Measurements from ENCODE around the gene PXYLP1.

The PXYLP1 gene

DNA sequence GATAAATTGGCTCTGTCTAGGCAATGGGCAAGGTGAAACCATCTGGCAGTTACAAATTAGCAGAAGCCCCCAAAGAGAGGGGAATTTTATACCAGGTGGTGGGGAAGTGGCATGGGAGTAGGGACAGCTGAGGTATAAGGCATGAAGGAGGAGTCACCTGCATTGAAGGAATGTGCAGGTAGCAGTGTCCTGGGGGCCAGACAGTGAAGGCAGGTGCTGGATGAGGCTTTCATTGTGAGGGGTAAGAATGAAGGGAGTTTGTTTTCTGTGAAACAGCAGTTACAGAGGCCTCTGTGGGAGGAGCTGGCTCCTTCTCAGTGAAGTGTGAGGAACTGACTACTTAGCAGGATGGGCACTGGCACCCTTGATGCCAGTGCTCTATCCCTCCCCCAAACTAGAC is 19.1 kb upstream of the PXYLP1 start:
- TF ChIP-seq YY1 (IDR thresholded peaks at IDR 0.05; ENCODE audit: low read depth), result no peak
- no peak for TF ChIP-seq EGR1 (IDR thresholded peaks at IDR 0.05)
- TF ChIP-seq TCF12 (IDR thresholded peaks at IDR 0.05; ENCODE audit: low read depth), result no peak
- no peak for TF ChIP-seq CEBPB (IDR thresholded peaks at IDR 0.05)
- no peak for TF ChIP-seq NFIC (IDR thresholded peaks at IDR 0.05)
- no peak for TF ChIP-seq MAX (IDR thresholded peaks at IDR 0.05)
- TF ChIP-seq TEAD4 (IDR thresholded peaks at IDR 0.05), result no peak
- TF ChIP-seq TAF1 (IDR thresholded peaks at IDR 0.05; ENCODE audit: low read depth), result no peak
- TF ChIP-seq RAD21 (IDR thresholded peaks at IDR 0.05; ENCODE audit: low read depth), result no peak
- no peak for TF ChIP-seq CREB1 (IDR thresholded peaks at IDR 0.05; ENCODE audit: low read depth)
- TF ChIP-seq, protein P1, sequence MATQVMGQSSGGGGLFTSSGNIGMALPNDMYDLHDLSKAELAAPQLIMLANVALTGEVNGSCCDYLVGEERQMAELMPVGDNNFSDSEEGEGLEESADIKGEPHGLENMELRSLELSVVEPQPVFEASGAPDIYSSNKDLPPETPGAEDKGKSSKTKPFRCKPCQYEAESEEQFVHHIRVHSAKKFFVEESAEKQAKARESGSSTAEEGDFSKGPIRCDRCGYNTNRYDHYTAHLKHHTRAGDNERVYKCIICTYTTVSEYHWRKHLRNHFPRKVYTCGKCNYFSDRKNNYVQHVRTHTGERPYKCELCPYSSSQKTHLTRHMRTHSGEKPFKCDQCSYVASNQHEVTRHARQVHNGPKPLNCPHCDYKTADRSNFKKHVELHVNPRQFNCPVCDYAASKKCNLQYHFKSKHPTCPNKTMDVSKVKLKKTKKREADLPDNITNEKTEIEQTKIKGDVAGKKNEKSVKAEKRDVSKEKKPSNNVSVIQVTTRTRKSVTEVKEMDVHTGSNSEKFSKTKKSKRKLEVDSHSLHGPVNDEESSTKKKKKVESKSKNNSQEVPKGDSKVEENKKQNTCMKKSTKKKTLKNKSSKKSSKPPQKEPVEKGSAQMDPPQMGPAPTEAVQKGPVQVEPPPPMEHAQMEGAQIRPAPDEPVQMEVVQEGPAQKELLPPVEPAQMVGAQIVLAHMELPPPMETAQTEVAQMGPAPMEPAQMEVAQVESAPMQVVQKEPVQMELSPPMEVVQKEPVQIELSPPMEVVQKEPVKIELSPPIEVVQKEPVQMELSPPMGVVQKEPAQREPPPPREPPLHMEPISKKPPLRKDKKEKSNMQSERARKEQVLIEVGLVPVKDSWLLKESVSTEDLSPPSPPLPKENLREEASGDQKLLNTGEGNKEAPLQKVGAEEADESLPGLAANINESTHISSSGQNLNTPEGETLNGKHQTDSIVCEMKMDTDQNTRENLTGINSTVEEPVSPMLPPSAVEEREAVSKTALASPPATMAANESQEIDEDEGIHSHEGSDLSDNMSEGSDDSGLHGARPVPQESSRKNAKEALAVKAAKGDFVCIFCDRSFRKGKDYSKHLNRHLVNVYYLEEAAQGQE (IDR thresholded peaks at IDR 0.05; ENCODE audit: low read depth), result no peak
- TF ChIP-seq FOXM1 (IDR thresholded peaks at IDR 0.05; ENCODE audit: borderline replicate concordance, low read depth), result no peak
- TF ChIP-seq USF1 (IDR thresholded peaks at IDR 0.05), result no peak
- no peak for TF ChIP-seq EP300 (IDR thresholded peaks at IDR 0.05; ENCODE audit: borderline replicate concordance)
- no peak for TF ChIP-seq ZBTB7A (IDR thresholded peaks at IDR 0.05; ENCODE audit: low read depth)

- no peak for TF ChIP-seq CREB1 (IDR thresholded peaks at IDR 0.05; ENCODE audit: low read depth)
- TF ChIP-seq YY1 (IDR thresholded peaks at IDR 0.05; ENCODE audit: low read depth), result no peak
- TF ChIP-seq TCF12 (IDR thresholded peaks at IDR 0.05; ENCODE audit: low read depth), result no peak
- no peak for TF ChIP-seq TEAD4 (IDR thresholded peaks at IDR 0.05)
- no peak for TF ChIP-seq TAF1 (IDR thresholded peaks at IDR 0.05; ENCODE audit: low read depth)
- TF ChIP-seq NFIC (IDR thresholded peaks at IDR 0.05), result no peak
- no peak for TF ChIP-seq USF1 (IDR thresholded peaks at IDR 0.05)
These were observed 14.7 kb upstream of the PXYLP1 start for GRCh38 chr3:141216975-141217374.

GRCh38 chr3:141217389-141217788 is 14.2 kb upstream of the PXYLP1 start:
- TF ChIP-seq, protein P1 (IDR thresholded peaks at IDR 0.05; ENCODE audit: low read depth), result no peak
- TF ChIP-seq RAD21 (IDR thresholded peaks at IDR 0.05; ENCODE audit: low read depth) (no peak), FOXM1 (IDR thresholded peaks at IDR 0.05; ENCODE audit: borderline replicate concordance, low read depth) (no peak), USF1 (IDR thresholded peaks at IDR 0.05) (no peak)

- TF ChIP-seq FOXM1 (IDR thresholded peaks at IDR 0.05; ENCODE audit: borderline replicate concordance, low read depth) (no peak), RAD21 (IDR thresholded peaks at IDR 0.05; ENCODE audit: low read depth) (no peak), CREB1 (IDR thresholded peaks at IDR 0.05; ENCODE audit: low read depth) (no peak), ZBTB7A (IDR thresholded peaks at IDR 0.05; ENCODE audit: low read depth) (no peak), YY1 (IDR thresholded peaks at IDR 0.05; ENCODE audit: low read depth) (no peak), TEAD4 (IDR thresholded peaks at IDR 0.05) (no peak), EGR1 (IDR thresholded peaks at IDR 0.05) (no peak), CEBPB (IDR thresholded peaks at IDR 0.05) (no peak), MAX (IDR thresholded peaks at IDR 0.05) (no peak), NFIC (IDR thresholded peaks at IDR 0.05) (no peak), USF1 (IDR thresholded peaks at IDR 0.05) (no peak)
- TF ChIP-seq, protein P1 (IDR thresholded peaks at IDR 0.05; ENCODE audit: low read depth), result no peak
These were observed 13.3 kb upstream of the PXYLP1 start for GRCh38 chr3:141218162-141218835.
